Measurements from ENCODE around the gene ITIH3.

The ITIH3 gene

DNA sequence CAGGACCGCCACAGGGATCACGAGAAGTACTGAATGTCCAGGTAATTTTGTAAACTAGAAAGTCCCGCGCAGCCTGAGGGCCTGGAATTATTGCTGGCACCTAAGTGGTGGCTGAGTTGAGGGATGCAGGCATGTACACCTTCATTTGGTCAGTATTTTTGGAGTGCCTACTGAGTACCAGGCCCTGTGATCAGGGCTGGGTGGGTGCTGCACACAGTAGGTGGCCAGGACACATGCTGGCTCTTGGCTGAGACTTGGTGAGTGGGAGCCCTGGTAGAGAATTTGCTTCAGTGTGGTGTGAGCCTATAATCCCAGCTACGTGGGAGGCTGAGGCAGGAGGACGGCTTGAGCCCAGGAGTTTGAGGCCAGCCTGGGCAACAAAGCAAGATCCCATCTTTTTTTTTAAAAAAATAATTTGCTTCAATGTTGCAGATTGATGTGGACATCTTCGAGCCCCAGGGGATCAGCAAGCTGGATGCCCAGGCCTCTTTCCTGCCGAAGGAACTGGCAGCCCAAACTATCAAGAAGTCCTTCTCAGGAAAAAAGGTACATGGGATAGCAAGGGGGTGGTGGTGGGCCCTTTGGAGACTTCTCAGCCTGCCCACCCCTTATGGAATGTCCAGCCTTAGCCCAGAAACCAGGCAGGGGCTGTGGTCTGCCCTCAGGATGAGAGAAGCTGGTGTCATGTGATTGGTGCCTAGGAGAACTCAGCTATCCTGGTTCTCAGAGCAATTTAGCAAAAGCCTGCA, 14.6 kb upstream of the ITIH3 start:
- no peak for DNase-seq

DNA sequence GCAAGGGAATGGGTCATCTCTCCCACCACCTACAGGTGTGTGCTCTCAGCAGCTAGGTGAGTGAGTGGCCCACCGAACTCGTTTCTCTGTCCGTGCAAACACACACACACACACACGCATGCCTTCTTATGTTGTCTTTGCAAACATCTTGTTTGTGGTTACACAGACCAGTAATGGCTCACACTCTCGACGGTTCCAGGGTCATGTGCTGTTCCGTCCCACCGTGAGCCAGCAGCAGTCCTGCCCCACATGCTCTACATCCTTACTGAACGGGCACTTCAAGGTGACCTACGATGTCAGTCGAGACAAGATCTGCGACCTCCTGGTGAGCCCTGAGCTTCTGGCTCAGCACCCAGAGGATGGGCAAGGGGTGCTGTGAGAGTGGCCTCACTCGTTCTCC, 12.9 kb upstream of the ITIH3 start:
- no peak for DNase-seq

GRCh38 chr3:52782412-52783210, 12.0 kb upstream of the ITIH3 start:
- no peak for DNase-seq

DNA sequence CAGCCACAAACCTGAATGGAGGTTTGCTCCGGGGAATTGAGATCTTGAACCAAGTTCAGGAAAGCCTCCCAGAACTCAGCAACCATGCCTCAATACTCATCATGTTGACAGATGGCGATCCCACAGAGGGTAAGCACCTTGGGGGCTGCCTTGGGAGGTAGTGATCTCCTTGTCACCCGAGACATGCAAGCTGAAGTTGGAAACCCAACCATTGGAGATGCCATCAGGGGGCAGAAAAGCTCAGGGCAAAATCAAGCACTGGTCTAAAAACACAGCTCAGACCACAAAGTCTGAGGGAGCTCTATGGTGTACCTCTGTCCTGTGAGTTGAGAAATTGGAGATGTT, 11.4 kb upstream of the ITIH3 start:
- no peak for DNase-seq

DNA sequence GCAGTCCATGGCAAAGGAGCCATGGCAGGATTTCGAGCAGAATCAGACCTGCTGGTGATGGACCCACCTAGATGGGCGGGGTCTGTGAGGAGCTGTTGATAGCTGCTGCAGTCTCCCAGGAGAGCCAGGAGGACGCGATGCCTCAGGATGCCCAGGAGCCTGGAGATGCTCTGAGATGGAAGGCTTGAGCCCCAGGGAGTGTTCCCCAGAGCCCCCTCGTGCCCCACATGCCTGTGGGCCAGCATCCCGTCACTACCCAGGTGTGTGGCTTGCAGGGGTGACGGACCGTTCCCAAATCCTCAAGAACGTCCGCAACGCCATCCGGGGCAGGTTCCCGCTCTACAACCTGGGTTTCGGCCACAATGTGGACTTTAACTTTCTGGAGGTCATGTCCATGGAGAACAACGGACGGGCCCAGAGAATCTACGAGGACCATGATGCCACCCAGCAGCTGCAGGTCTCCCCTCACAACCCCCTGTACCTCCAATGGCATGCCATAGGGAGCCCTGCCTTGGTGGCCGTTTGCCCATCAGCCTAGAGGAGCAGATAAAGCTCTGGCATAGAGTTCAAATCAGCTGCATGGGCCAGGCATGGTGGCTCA, 10.5 kb upstream of the ITIH3 start:
- no peak for DNase-seq

- DNase-seq: no peak
Measured at GRCh38 chr3:52784931-52785590, 9.5 kb upstream of the ITIH3 start.

DNA sequence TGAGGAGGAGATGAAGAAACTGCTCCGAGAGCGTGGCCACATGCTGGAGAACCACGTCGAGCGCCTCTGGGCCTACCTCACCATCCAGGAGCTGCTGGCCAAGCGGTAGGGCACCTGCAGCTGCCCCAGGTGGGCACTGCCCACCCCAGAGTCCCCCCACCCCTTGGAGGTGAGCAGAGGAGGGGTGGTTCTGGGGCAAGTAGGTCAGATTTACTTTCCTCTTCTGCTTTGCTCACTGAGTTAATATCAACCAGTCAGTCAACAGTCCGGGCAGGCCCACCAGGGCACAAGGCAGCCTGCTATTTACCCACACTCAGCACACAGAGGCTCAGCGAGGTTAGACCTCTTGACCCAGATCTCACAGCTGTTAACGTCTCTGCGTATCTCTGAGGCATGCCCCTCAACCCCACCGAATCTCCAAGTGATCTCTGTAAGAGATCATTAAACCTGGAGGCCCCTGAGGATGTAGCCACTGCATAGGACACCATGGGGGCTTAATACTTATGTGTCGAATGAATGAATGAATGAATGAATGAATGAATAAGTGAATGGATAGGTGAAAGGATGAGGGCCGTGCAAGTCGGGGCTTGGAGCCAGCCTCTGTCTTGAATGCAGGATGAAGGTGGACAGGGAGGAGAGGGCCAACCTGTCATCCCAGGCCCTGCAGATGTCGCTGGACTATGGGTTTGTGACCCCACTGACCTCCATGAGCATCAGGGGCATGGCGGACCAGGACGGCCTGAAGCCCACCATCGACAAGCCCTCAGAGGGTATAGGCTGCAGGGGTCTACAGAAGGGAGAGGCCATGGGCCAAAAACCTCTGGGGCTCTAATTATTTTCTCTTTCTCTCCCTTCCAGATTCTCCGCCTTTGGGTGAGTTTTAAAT, 8.0 kb upstream of the ITIH3 start:
- DNase-seq: no peak

DNA sequence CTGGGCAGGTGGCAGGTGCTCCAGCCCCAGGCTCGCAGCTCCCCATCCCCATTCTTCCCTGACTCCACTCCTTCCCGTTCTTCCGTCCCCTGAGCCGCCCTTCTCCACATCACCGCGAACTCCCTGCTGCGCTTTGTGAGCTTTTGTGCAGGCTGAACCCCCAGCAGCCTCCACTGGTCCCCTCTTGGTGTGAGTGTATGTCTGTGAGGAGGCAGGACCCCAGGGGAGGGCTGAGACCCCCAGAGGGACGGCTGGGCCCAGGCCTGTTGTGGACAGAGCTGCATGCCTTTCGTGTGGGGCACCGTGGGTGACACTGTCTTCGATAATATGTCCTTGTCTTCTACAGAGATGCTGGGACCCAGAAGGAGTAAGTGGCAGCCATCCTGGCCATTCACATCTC, 7.3 kb upstream of the ITIH3 start:
- no peak for DNase-seq

DNA sequence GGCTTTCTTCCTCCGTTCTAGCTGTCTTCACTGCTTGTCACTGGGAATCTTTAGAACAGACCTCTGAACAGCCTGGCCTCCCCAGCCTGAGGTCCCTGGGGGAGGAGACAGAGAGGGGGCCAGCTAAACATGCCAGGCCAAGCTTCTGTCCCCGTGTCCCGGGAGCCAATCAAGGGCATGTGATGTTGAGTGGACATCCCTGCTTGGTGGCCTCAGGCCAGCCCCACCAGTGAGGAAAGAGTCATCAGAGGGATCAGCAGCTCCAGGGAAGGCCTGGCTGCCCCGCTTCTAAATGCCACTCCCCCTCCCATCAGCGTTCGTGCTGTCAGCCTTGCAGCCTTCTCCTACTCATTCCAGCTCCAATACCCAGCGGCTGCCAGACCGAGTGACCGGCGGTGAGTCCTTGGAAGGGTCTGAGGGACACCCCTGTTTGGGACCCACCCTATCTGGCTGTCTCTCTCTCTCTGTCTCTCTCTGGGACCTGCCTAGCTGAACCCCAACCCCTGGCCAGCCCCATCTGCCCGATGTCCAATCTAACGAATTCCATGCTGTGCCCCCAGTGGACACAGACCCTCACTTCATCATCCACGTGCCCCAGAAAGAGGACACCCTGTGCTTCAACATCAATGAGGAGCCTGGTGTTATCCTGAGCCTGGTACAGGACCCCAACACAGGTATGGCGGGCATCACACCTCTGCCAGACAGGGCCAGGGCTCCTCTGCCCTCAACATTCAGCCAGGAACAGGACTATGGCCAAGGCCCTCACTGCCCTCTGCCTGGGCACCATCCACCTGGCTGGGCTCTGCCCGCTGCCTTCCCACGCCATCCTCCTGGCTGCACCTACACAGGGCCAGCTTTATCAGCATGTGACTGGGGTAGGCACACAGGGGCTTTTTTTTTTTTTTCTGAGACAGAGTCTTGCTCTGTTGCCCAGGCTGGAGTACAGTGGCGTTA, 6.6 kb upstream of the ITIH3 start:
- DNase-seq: no peak

GRCh38 chr3:52788890-52789745, 5.5 kb upstream of the ITIH3 start:
- DNase-seq: no peak

DNA sequence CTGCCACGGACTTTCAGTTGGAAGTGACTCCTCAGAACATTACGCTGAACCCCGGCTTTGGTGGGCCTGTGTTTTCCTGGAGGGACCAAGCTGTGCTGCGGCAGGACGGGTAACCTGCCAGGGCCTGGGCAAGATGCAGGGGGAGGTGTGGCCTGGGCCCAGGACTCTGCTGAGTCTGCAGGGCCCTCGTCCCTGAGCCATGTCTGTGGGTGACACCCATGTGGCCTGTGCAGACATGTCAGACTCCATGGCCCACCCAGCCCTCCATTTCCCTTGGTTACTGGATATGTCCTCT, 4.9 kb upstream of the ITIH3 start:
- DNase-seq: no peak

GRCh38 chr3:52790337-52790736, 4.3 kb upstream of the ITIH3 start:
- DNase-seq: no peak

DNA sequence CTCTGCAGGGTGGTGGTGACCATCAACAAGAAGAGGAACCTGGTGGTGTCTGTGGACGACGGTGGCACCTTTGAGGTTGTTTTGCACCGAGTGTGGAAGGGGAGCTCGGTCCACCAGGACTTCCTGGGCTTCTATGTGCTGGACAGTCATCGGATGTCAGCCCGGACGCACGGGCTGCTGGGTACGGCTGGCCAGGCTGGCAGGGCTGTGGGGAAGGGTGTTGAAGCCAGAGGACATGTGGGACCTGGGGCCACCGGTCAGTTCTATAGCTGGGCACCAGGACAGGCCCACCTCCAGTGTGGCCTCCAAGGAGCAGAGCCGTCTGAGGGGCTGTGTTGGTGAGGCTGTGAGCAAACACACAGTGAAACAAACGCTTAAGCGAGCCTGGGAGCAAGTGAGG, 3.9 kb upstream of the ITIH3 start:
- DNase-seq: no peak

DNA sequence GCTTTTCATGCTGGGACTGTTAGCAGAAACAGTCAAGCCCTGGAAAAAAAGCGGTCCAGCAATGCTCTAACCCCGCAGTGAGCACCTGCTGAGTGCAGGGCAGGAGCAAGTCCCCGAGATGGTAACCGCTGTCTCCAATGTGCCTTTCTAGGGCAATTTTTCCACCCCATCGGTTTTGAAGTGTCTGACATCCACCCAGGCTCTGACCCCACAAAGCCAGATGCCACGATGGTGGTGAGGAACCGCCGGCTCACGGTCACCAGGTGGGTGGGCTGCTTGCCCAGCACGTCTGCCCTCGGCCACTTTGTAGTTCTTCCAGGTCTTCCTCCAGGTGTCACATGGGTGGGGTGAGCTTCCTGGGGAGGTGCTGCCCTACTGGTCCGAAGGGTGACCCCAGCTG, 3.2 kb upstream of the ITIH3 start:
- no peak for DNase-seq

GRCh38 chr3:52791928-52792327, 2.7 kb upstream of the ITIH3 start:
- no peak for DNase-seq

GRCh38 chr3:52792413-52792812, 2.2 kb upstream of the ITIH3 start:
- DNase-seq: no peak

DNA sequence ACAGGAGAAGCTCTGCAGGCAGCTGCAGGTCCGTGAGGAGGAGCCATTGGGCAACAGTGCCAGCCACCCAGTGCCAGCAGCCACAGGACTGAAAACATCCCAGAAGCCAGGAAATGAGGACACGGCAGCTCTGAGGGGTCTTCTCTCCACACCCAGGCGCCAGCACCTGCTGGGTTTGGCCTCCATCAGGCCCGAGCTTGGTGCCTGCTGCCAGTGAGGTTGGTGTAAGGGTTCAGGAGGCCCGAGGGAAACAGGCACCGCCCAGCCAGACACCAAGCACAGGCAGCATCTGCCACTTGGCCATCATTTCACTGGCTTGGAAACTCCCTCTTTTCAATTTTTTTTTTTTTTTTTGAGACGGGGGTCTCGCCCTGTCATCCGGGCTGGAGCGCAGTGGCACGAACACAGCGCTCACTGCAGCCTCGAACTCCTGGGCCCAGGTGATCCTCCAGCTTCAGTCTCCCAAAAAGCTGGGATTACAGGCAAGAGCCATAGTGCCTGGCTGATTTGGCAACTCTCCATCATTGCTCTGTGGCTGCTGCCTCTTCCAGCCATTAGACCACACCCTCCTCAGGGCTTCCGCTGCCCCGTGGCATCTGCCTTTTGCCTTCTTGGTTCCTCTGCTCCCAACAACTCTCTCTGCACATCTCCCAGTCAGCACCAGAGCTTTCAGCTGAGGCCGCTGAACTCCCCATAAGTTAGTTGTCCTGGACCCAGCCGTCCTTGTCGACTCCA, 1.5 kb upstream of the ITIH3 start:
- DNase-seq: no peak

DNA sequence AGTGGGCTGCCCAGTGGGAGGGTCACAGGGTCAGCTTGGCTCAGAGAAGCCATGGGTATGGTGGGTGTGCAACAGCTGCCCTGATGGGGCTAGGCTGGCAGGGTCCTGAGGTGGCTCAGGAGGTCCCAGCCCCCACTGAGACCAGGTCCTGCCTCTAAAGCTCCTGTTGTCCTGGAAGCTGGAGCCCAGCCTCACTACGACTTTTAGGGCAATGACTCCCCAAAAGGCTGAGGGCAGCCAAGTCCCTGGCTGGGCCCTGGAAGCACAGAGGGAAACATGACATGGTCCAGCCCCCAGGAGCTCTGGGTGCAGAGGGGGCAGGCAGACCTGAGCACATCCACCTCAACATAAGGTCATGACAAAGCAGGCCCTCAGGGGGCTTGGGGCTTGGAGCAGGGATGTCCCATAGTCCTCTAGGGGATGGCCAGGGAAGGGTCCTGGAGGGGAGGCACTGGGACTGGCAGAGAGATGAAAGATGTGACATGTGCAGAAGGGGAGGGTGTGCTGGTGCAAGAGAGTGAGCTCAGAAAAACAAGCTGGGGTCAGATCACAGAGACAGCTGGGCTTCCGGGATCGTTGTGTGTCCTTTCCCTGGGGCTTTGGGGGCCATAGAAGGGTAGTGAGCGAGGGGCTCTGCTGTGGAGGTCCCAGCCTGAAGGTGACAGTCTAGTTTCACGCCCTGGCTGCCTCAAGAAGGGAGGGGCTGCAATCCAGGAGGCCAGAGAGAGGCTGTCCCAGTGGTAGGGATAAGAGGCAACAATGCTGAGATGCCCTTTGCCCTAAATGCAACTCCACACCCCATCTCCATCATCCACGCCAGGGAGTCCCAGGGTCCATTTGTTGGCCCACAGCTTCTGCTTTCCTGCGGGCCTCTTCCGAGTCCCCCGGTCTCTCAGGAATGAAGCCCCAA, 639 bp upstream of the ITIH3 start:
- no peak for DNase-seq

All from COR-L47 (cell line).